ENCODE data around the gene IL17RE. TPM values are rescaled to one million over a fixed set of nuclear protein-coding genes. Genes with fewer than 3 reads are reported as not detected.
"Not testable (repeated sequence)": the region's sequence is repeated elsewhere in the genome, so short reads cannot be mapped to it uniquely, and the experiment has no call there.

The IL17RE gene
- total RNA-seq, 3 donors from 2014 or later = 11.5 to 22.0 (median 11.7) TPM

GRCh38 chr3:9861626-9862130 is 41.0 kb upstream of the IL17RE start:
- Histone ChIP-seq H3K27ac (peak overlapping the region in 1 of 2 donors; percentile 93), H3K4me3 (no peak overlapping the region), H3K27me3 (no peaks in the 10 kb centered on the region), H3K4me1 (peaks cover 5 to 13% of the 10 kb centered on the region in 2 donors), H3K36me3 (no peaks in the 10 kb centered on the region), H3K9me3 (no peaks in the 10 kb centered on the region)
- DNase-seq (ENCODE audit: low spot score in 2 of 2) = no peak
- intact Hi-C loops (cut with DNase I; ENCODE audit: low total_unique reads) = no loop called here
- TF ChIP-seq CTCF (IDR thresholded peaks at IDR 0.05) (no peak), POLR2A (IDR thresholded peaks at IDR 0.05) (no peak), POLR2AphosphoS5 (IDR thresholded peaks at IDR 0.05) (no peak)

GRCh38 chr3:9862391-9863057 is 40.1 kb upstream of the IL17RE start:
- no peaks in the 10 kb centered on the region for H3K36me3 ChIP-seq
- peaks cover 5 to 13% of the 10 kb centered on the region in 2 donors for H3K4me1 ChIP-seq
- peak overlapping the region; percentile 35 to 60 (median 35) for H3K4me3 ChIP-seq

GRCh38 chr3:9863058-9863772 is 39.4 kb upstream of the IL17RE start:
- peak overlapping the region; percentile 35 to 60 (median 35) for H3K4me3 ChIP-seq

More at GRCh38 chr3:9862391-9863057, 40.1 kb upstream of the IL17RE start:
- Histone ChIP-seq H3K27me3 (no peaks in the 10 kb centered on the region), H3K27ac (peak overlapping the region; percentile 93 to 97), H3K9me3 (no peaks in the 10 kb centered on the region)
- no peak for DNase-seq (ENCODE audit: low spot score in 2 of 2)
- TF ChIP-seq POLR2AphosphoS5 (IDR thresholded peaks at IDR 0.05) (no peak), POLR2A (IDR thresholded peaks at IDR 0.05) (no peak), CTCF (IDR thresholded peaks at IDR 0.05) (no peak)
- intact Hi-C loops (cut with DNase I; ENCODE audit: low total_unique reads) = no loop called here

GRCh38 chr3:9864200-9864927 is 38.3 kb upstream of the IL17RE start:
- peaks cover 5 to 13% of the 10 kb centered on the region in 2 donors for H3K4me1 ChIP-seq
- peak overlapping the region in 2 of 3 donors; percentile 11 to 51 for H3K4me3 ChIP-seq
- no peaks in the 10 kb centered on the region for H3K27me3 ChIP-seq
- no peaks in the 10 kb centered on the region for H3K9me3 ChIP-seq
- no peaks in the 10 kb centered on the region for H3K36me3 ChIP-seq
- peak overlapping the region; percentile 93 to 97 for H3K27ac ChIP-seq
- DNase-seq (ENCODE audit: low spot score in 2 of 2) = peak; percentile 72 to 92
- TF ChIP-seq POLR2A (IDR thresholded peaks at IDR 0.05) = no peak
- peak in 2 of 3 donors; percentile 41 to 75 for TF ChIP-seq POLR2AphosphoS5 (IDR thresholded peaks at IDR 0.05)
- intact Hi-C loops (cut with DNase I; ENCODE audit: low total_unique reads) = no loop called here

More at GRCh38 chr3:9863058-9863772, 39.4 kb upstream of the IL17RE start:
- Histone ChIP-seq H3K27ac (peak overlapping the region; percentile 93 to 97), H3K27me3 (no peaks in the 10 kb centered on the region), H3K4me1 (peaks cover 5 to 13% of the 10 kb centered on the region in 2 donors), H3K9me3 (no peaks in the 10 kb centered on the region), H3K36me3 (no peaks in the 10 kb centered on the region)
- peak in 1 of 2 donors; percentile 29 for DNase-seq (ENCODE audit: low spot score in 2 of 2)
- intact Hi-C loops (cut with DNase I; ENCODE audit: low total_unique reads) = no loop called here
- no peak for TF ChIP-seq CTCF (IDR thresholded peaks at IDR 0.05)
- no peak for TF ChIP-seq POLR2A (IDR thresholded peaks at IDR 0.05)
- TF ChIP-seq POLR2AphosphoS5 (IDR thresholded peaks at IDR 0.05) = no peak

- H3K27me3 ChIP-seq; H3K9me3 ChIP-seq; intact Hi-C loops (cut with DNase I; ENCODE audit: low total_unique reads); H3K36me3 ChIP-seq; DNase-seq (ENCODE audit: low spot score in 2 of 2): not testable (repeated sequence)
- Histone ChIP-seq H3K4me1 (peaks cover 5 to 13% of the 10 kb centered on the region in 2 donors), H3K27ac (peak overlapping the region; percentile 93 to 97), H3K4me3 (peak overlapping the region in 2 of 3 donors; percentile 11 to 51)
Observed at GRCh38 chr3:9865125-9865637, 37.5 kb upstream of the IL17RE start.

Data from breast epithelium (tissue), 4 donors.